Brain microvascular endothelial cell (primary cell): ENCODE results near the gene ARHGAP22.

ENCODE experiments used
- DNase-seq: peaks from one replicate; pipeline ENCODE4 v3.0.0-alpha.2; 2020
- H3K27ac ChIP-seq: fragments of 250-450 bp; sonication (Bioruptor Pico); 2 replicates; pipeline ENCODE4 v1.5.1; 2020; ENCODE audit warnings: mild to moderate bottlenecking, moderate library complexity
- H3K27me3 ChIP-seq: fragments of 250-450 bp; sonication (Bioruptor Pico); replicated peaks from 2 replicates; pipeline ENCODE4 v1.5.1; 2020; ENCODE audit warnings: mild to moderate bottlenecking
- H3K36me3 ChIP-seq: fragments of 250-450 bp; sonication (Bioruptor Pico); replicated peaks from 2 replicates; pipeline ENCODE4 v1.5.1; 2020; ENCODE audit warnings: mild to moderate bottlenecking
- H3K4me3 ChIP-seq: 2 replicates; pipeline ENCODE4 v1.5.1; 2011; ENCODE audit warnings: low read depth, mild to moderate bottlenecking, control low read depth, low read length, moderate library complexity
- CTCF ChIP-seq: IDR thresholded peaks from 2 replicates; pipeline ENCODE4 v1.5.1; 2011; ENCODE audit warnings: low read depth, mild to moderate bottlenecking, moderate library complexity, low read length, control low read depth, inconsistent platforms; ENCODE audit errors: missing control alignments
- in situ Hi-C: cut with HindIII; loops from 2 replicates; pipeline ENCODE4 v1.10.0; 2017; ENCODE audit warnings: low sequenced_read_pairs, low pct_ligation_motif_present

Gene ARHGAP22

GRCh38 chr10:48572414-48572813, 32.5 kb downstream of the ARHGAP22 start:
- H3K4me3 ChIP-seq, result no peak overlapping the region
- no peak overlapping the region for H3K27ac ChIP-seq
- H3K27me3 ChIP-seq, result no peaks in the 10 kb centered on the region
- peaks cover 2% of the 10 kb centered on the region for H3K36me3 ChIP-seq
- in situ Hi-C loops, result no loop called here
- DNase-seq, result no peak
- TF ChIP-seq CTCF, result no peak

GRCh38 chr10:48568546-48568945, 36.3 kb downstream of the ARHGAP22 start:
- Histone ChIP-seq H3K27me3 (no peaks in the 10 kb centered on the region), H3K4me3 (no peak overlapping the region), H3K27ac (no peak overlapping the region), H3K36me3 (peaks cover 2% of the 10 kb centered on the region)
- no peak for TF ChIP-seq CTCF
- DNase-seq, result no peak
- in situ Hi-C loops, result no loop called here

GRCh38 chr10:48568131-48568530, 36.7 kb downstream of the ARHGAP22 start:
- no peak for TF ChIP-seq CTCF
- H3K27ac ChIP-seq, result no peak overlapping the region
- no peaks in the 10 kb centered on the region for H3K27me3 ChIP-seq
- no peak for DNase-seq
- in situ Hi-C loops, result no loop called here
- peaks cover 2% of the 10 kb centered on the region for H3K36me3 ChIP-seq
- no peak overlapping the region for H3K4me3 ChIP-seq

- no peak for TF ChIP-seq CTCF
- Histone ChIP-seq H3K4me3 (no peak overlapping the region), H3K27me3 (no peaks in the 10 kb centered on the region), H3K27ac (no peak overlapping the region), H3K36me3 (peaks cover 2% of the 10 kb centered on the region)
- in situ Hi-C loops, result no loop called here
- DNase-seq, result no peak
Measured at GRCh38 chr10:48567346-48567745, 37.5 kb downstream of the ARHGAP22 start.

- in situ Hi-C loops, result no loop called here
Measured at GRCh38 chr10:48564466-48565160, 40.3 kb downstream of the ARHGAP22 start.

More at GRCh38 chr10:48564466-48565160, 40.3 kb downstream of the ARHGAP22 start:
- H3K36me3 ChIP-seq, result peaks cover 2% of the 10 kb centered on the region
- DNase-seq, result no peak
- H3K27me3 ChIP-seq, result no peaks in the 10 kb centered on the region
- no peak for TF ChIP-seq CTCF
- H3K27ac ChIP-seq, result no peak overlapping the region
- H3K4me3 ChIP-seq, result no peak overlapping the region
